HCT116 (cell line): ENCODE data around the gene CTXN2. TPM values are rescaled to one million over a fixed set of nuclear protein-coding genes. Genes with fewer than 3 reads are reported as not detected.

Experiments
- ATAC-seq: fragments of 200-7000 bp; cut with Tn5 transposase; 2 replicates; pipeline ENCODE4 v1.9.1; 2020; ENCODE audit warnings: mild to moderate bottlenecking, moderate library complexity
- BruUV-seq: library from RNA; stranded (reverse); fragments of 400-500 nt; replicated peaks from 2 replicates; lab custom pipeline; 2021; lab: Mats Ljungman, UMichigan
- CTCF ChIA-PET: fragments of 300-600 bp; sonication (Branson Sonifier 250); formaldehyde crosslinking; loops from one replicate; lab custom pipeline; 2021; ENCODE audit warnings: antibody characterized with exemption; lab: Charles Lee
- POLR2A ChIA-PET: fragments of 300-600, 350-600 bp; sonication (Branson Sonifier 250); formaldehyde crosslinking; loops from one replicate; lab custom pipeline; 2021; ENCODE audit warnings: antibody characterized with exemption; lab: Charles Lee
- RAD21 ChIA-PET, 2 experiments: fragments of 300-600 bp; sonication (Branson Sonifier 250); formaldehyde crosslinking; loops; one replicate each; lab custom pipeline; 2023; ENCODE audit warnings: low total read pairs in 2 of 2; ENCODE audit not compliant: uncharacterized antibody in 2 of 2, unreplicated experiment in 2 of 2, low non-redundant PET in 1 of 2; lab: Charles Lee
- DNase-seq: peaks from one replicate; pipeline ENCODE4 v3.0.0-alpha.2; 2010; ENCODE audit warnings: low read depth, low spot score
- H2AFZ ChIP-seq: fragments of 200-600 bp; shearing (Covaris generic), sonication (generic); 2 replicates; pipeline ENCODE4 v1.6.1; 2017; ENCODE audit warnings: low read depth, mixed run types, mixed read lengths, antibody characterized with exemption, low read length; ENCODE audit not compliant: poor library complexity, severe bottlenecking
- H3K27ac ChIP-seq: 2 replicates; pipeline ENCODE4 v1.5.1; 2012; ENCODE audit warnings: low read depth, low read length
- H3K27me3 ChIP-seq: fragments of 200-600 bp; sonication (generic); 2 replicates; pipeline ENCODE4 v1.6.1; 2016; ENCODE audit warnings: mixed run types, low read length, mixed read lengths; ENCODE audit not compliant: insufficient read depth
- H3K36me3 ChIP-seq, 2 experiments: fragments of 200-500 bp in 1 of 2; fragments of 200-600 bp in 1 of 2; sonication (Bioruptor generic) in 1 of 2; sonication (generic) in 1 of 2; 2 replicates each; pipeline versions ENCODE4 v1.5.1 to v1.6.1; 2014 to 2016; ENCODE audit warnings: low read length in 2 of 2, inconsistent platforms in 1 of 2, mixed read lengths in 1 of 2, mixed run types in 1 of 2; ENCODE audit not compliant: insufficient read depth in 2 of 2, control insufficient read depth in 1 of 2
- H3K4me1 ChIP-seq, 2 experiments: fragments of 200-600 bp in 1 of 2; sonication (generic) in 1 of 2; 2 replicates each; pipeline versions ENCODE4 v1.5.1 to v1.6.1; 2012 to 2017; ENCODE audit warnings: low read length in 2 of 2, inconsistent platforms in 1 of 2, mild to moderate bottlenecking in 1 of 2, mixed read lengths in 1 of 2, mixed run types in 1 of 2, moderate library complexity in 1 of 2; ENCODE audit not compliant: insufficient read depth in 2 of 2, control insufficient read depth in 1 of 2
- H3K4me2 ChIP-seq: fragments of 200-600 bp; sonication (generic); 2 replicates; pipeline ENCODE4 v1.6.1; 2017; ENCODE audit warnings: mixed run types, low read length, mixed read lengths
- H3K4me3 ChIP-seq, 2 experiments: fragments of 200-600 bp in 1 of 2; sonication (generic) in 1 of 2; replicated peaks in 1 of 2; 2 replicates each; pipeline ENCODE4 v1.5.1; 2011 to 2016; ENCODE audit warnings: low read length in 2 of 2, control low read depth in 1 of 2, low read depth in 1 of 2, mild to moderate bottlenecking in 1 of 2, mixed read lengths in 1 of 2, mixed run types in 1 of 2
- H3K79me2 ChIP-seq: fragments of 200-600 bp; sonication (generic); 2 replicates; pipeline ENCODE4 v1.6.1; 2017; ENCODE audit warnings: mild to moderate bottlenecking, mixed run types, low read length, moderate library complexity, mixed read lengths; ENCODE audit not compliant: insufficient read depth
- H3K9ac ChIP-seq: fragments of 200-600 bp; sonication (generic); 2 replicates; pipeline ENCODE4 v1.6.1; 2016; ENCODE audit warnings: low read length, mixed read lengths
- H3K9me2 ChIP-seq: fragments of 200-600 bp; sonication (generic), shearing (Covaris generic); 2 replicates; pipeline ENCODE4 v1.6.1; 2017; ENCODE audit warnings: mixed run types, mild to moderate bottlenecking, moderate library complexity; ENCODE audit not compliant: insufficient read depth
- H3K9me3 ChIP-seq, 2 experiments: fragments of 200-500 bp in 1 of 2; fragments of 200-600 bp in 1 of 2; sonication (Bioruptor generic) in 1 of 2; sonication (generic) in 1 of 2; 2 replicates each; pipeline ENCODE4 v1.6.1; 2014 to 2017; ENCODE audit warnings: low read length in 2 of 2, mixed read lengths in 2 of 2, inconsistent platforms in 1 of 2, low read depth in 1 of 2, mild to moderate bottlenecking in 1 of 2, mixed run types in 1 of 2, moderate library complexity in 1 of 2; ENCODE audit not compliant: control insufficient read depth in 1 of 2, insufficient read depth in 1 of 2
- H4K20me1 ChIP-seq: fragments of 200-600 bp; sonication (generic), shearing (Covaris generic); 2 replicates; pipeline ENCODE4 v1.6.1; 2017; ENCODE audit warnings: mixed run types, mild to moderate bottlenecking, moderate library complexity; ENCODE audit not compliant: insufficient read depth
- CBX3 ChIP-seq: IDR thresholded peaks from 2 replicates; pipeline ENCODE4 v1.6.1; 2012; ENCODE audit warnings: low read depth
- EGR1 ChIP-seq: IDR thresholded peaks from 2 replicates; pipeline ENCODE4 v1.6.1; 2012; ENCODE audit warnings: low read depth
- FOSL1 ChIP-seq: IDR thresholded peaks from 2 replicates; pipeline ENCODE4 v1.6.1; 2012; ENCODE audit warnings: low read depth
- POLR2AphosphoS5 ChIP-seq: IDR thresholded peaks from 2 replicates; pipeline ENCODE4 v1.6.1; 2011; ENCODE audit warnings: mild to moderate bottlenecking, low read depth, low read length, moderate library complexity
- RAD21 ChIP-seq: IDR thresholded peaks from 2 replicates; pipeline ENCODE4 v1.6.1; 2012; ENCODE audit warnings: low read depth, mild to moderate bottlenecking
- REST ChIP-seq: IDR thresholded peaks from 2 replicates; pipeline ENCODE4 v1.6.1; 2012; ENCODE audit warnings: low read depth
- SIN3A ChIP-seq: IDR thresholded peaks from 2 replicates; pipeline ENCODE4 v1.6.1; 2012; ENCODE audit warnings: low read depth
- TCF7L2 ChIP-seq: IDR thresholded peaks from 2 replicates; pipeline ENCODE4 v1.7.0; 2011; ENCODE audit warnings: borderline replicate concordance, inconsistent platforms; ENCODE audit not compliant: insufficient read depth, insufficient read length; ENCODE audit errors: extremely low read depth
- ZFX ChIP-seq: fragments of 450-650 bp; IDR thresholded peaks from 2 replicates; pipeline ENCODE4 v1.6.1; 2017
- intact Hi-C: fragments of 100-400 bp; cut with micrococcal nuclease; formaldehyde crosslinking; loops from 2 replicates; pipeline ENCODE4 v1.10.0; 2022
- total RNA-seq: library from RNA; stranded (reverse); gene quantifications from one replicate; pipeline ENCODE4 v1.2.1, GENCODE V29; 2021; ENCODE audit not compliant: unreplicated experiment

The CTXN2 gene
- total RNA-seq, 1 experiment from 2014 or later: not detected

GRCh38 chr15:48175126-48175525 lies 16.3 kb upstream of the CTXN2 start (continued):
- TF ChIP-seq RAD21: no peak
- TF ChIP-seq FOSL1: no peak
- no peak for TF ChIP-seq ZFX
- TF ChIP-seq TCF7L2: no peak

- ATAC-seq (no peak), DNase-seq (no peak)
- Histone ChIP-seq H3K79me2 (no peaks in the 10 kb centered on the region), H3K9me3 (no peaks in the 10 kb centered on the region), H3K4me2 (no peak overlapping the region), H3K36me3 (no peaks in the 10 kb centered on the region), H3K9ac (no peak overlapping the region)
- ChIA-PET POLR2A (no interaction called here), CTCF (no interaction called here), RAD21 (no interaction called here)
- BruUV-seq: no TSS peak
- intact Hi-C loops: no loop called here
- TF ChIP-seq POLR2AphosphoS5 (no peak), REST (no peak), RAD21 (no peak), FOSL1 (no peak), TCF7L2 (no peak), CBX3 (no peak), SIN3A (no peak), EGR1 (no peak)
- TF ChIP-seq, all 23 proteins: peak for 0
- Histone ChIP-seq H2AFZ (no peak overlapping the region), H3K27ac (no peak overlapping the region), H3K27me3 (no peaks in the 10 kb centered on the region), H3K4me3 (no peak overlapping the region), H3K4me1 (no peaks in the 10 kb centered on the region), H3K9me2 (no peaks in the 10 kb centered on the region), H4K20me1 (no peaks in the 10 kb centered on the region)
These were observed 15.4 kb upstream of the CTXN2 start for GRCh38 chr15:48176112-48176511.
